ENCODE results near the gene PRCC. TPM values are rescaled to one million over a fixed set of nuclear protein-coding genes. Genes with fewer than 3 reads are reported as not detected.

Gene PRCC
- total and polyA plus RNA-seq, 2 of the 13 experiments (the other 11 are each of a cell fraction or from before 2014, with no cell fraction given), result 24.2 to 40.5 TPM

DNA sequence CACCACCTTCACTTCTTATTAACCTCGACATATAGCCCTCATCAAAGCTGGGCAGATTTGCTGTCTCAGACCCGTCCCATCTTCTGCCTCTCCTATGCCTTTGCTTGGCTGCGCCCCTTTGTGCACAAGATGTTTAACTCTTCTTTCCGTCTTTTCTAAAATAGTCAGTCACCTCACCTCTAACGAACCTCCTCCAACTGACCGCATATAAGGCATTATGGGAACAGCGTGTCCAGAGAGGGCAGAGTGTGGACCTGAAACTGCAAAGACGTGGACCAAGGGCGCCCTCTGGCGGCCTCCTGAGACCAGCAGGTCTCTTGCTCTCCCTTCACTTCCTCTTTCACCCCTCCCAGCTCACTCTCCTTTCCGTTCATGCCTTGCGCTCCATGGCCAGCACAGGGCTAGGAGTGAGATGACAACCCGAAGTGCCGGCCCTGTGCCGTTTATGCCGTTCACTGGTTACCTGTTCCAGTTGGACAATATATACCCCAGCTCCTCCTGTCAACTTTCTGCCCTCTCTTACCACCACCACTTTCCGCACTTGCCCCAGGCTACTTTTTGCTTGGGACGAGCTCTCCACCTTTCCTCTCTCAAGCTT, 41.6 kb upstream of the PRCC start (continued):
- TF ChIP-seq, protein P1, sequence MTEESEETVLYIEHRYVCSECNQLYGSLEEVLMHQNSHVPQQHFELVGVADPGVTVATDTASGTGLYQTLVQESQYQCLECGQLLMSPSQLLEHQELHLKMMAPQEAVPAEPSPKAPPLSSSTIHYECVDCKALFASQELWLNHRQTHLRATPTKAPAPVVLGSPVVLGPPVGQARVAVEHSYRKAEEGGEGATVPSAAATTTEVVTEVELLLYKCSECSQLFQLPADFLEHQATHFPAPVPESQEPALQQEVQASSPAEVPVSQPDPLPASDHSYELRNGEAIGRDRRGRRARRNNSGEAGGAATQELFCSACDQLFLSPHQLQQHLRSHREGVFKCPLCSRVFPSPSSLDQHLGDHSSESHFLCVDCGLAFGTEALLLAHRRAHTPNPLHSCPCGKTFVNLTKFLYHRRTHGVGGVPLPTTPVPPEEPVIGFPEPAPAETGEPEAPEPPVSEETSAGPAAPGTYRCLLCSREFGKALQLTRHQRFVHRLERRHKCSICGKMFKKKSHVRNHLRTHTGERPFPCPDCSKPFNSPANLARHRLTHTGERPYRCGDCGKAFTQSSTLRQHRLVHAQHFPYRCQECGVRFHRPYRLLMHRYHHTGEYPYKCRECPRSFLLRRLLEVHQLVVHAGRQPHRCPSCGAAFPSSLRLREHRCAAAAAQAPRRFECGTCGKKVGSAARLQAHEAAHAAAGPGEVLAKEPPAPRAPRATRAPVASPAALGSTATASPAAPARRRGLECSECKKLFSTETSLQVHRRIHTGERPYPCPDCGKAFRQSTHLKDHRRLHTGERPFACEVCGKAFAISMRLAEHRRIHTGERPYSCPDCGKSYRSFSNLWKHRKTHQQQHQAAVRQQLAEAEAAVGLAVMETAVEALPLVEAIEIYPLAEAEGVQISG (CRISPR knock-in tag; IDR thresholded peaks at IDR 0.05), result peak; percentile 81
- TF ChIP-seq IRF2 (CRISPR knock-in tag; IDR thresholded peaks at IDR 0.05) (peak; percentile 81), ASH2L (IDR thresholded peaks at IDR 0.05; ENCODE audit: insufficient read length, low read depth, low read length) (peak; percentile 26), ZNF782 (CRISPR knock-in tag; IDR thresholded peaks at IDR 0.05; ENCODE audit: borderline replicate concordance) (no peak), NBN (conservative IDR thresholded peaks at IDR 0.05) (no peak), DMAP1 (CRISPR knock-in tag; IDR thresholded peaks at IDR 0.05) (0 out of 2 replicates have a peak, but pooled peaks have one; percentile 30), ZNF703 (CRISPR knock-in tag; IDR thresholded peaks at IDR 0.05; ENCODE audit: borderline replicate concordance) (no peak), ZSCAN30 (CRISPR knock-in tag; IDR thresholded peaks at IDR 0.05) (no peak), RFXANK (CRISPR knock-in tag; IDR thresholded peaks at IDR 0.05) (no peak), YY1 (IDR thresholded peaks at IDR 0.05; ENCODE audit: insufficient read depth, insufficient replicate concordance, low read depth, low read length) (no peak), RBM39 (IDR thresholded peaks at IDR 0.05; ENCODE audit: low read depth, low read length, poor library complexity, severe bottlenecking) (no peak), ZSCAN22 (CRISPR knock-in tag; IDR thresholded peaks at IDR 0.05) (peak; percentile 89), ZNF652 (CRISPR knock-in tag; IDR thresholded peaks at IDR 0.05; ENCODE audit: borderline replicate concordance, low read depth) (no peak), TARDBP (CRISPR knock-in tag; IDR thresholded peaks at IDR 0.05) (peak; percentile 39; the same call in 1 of the 2 replicates), GATAD1 (CRISPR knock-in tag; IDR thresholded peaks at IDR 0.05) (peak; percentile 74), GZF1 (CRISPR knock-in tag; IDR thresholded peaks at IDR 0.05) (0 out of 2 replicates have a peak, but pooled peaks have one; percentile 28), HOXA3 (CRISPR knock-in tag; IDR thresholded peaks at IDR 0.05) (0 out of 2 replicates have a peak, but pooled peaks have one; percentile 48), ZBTB33 (CRISPR knock-in tag; IDR thresholded peaks at IDR 0.05) (peak; percentile 40; the same call in 1 of the 2 replicates), ZNF274 (CRISPR knock-in tag; IDR thresholded peaks at IDR 0.05) (0 out of 2 replicates have a peak, but pooled peaks have one; percentile 37), SALL1 (CRISPR knock-in tag; IDR thresholded peaks at IDR 0.05) (peak; percentile 64; the same call in 1 of the 2 replicates), NFE2L2 (IDR thresholded peaks at IDR 0.05; ENCODE audit: low read length) (no peak), ZSCAN21 (CRISPR knock-in tag; IDR thresholded peaks at IDR 0.05; ENCODE audit: borderline replicate concordance) (no peak)
- TF ChIP-seq, protein P2, sequence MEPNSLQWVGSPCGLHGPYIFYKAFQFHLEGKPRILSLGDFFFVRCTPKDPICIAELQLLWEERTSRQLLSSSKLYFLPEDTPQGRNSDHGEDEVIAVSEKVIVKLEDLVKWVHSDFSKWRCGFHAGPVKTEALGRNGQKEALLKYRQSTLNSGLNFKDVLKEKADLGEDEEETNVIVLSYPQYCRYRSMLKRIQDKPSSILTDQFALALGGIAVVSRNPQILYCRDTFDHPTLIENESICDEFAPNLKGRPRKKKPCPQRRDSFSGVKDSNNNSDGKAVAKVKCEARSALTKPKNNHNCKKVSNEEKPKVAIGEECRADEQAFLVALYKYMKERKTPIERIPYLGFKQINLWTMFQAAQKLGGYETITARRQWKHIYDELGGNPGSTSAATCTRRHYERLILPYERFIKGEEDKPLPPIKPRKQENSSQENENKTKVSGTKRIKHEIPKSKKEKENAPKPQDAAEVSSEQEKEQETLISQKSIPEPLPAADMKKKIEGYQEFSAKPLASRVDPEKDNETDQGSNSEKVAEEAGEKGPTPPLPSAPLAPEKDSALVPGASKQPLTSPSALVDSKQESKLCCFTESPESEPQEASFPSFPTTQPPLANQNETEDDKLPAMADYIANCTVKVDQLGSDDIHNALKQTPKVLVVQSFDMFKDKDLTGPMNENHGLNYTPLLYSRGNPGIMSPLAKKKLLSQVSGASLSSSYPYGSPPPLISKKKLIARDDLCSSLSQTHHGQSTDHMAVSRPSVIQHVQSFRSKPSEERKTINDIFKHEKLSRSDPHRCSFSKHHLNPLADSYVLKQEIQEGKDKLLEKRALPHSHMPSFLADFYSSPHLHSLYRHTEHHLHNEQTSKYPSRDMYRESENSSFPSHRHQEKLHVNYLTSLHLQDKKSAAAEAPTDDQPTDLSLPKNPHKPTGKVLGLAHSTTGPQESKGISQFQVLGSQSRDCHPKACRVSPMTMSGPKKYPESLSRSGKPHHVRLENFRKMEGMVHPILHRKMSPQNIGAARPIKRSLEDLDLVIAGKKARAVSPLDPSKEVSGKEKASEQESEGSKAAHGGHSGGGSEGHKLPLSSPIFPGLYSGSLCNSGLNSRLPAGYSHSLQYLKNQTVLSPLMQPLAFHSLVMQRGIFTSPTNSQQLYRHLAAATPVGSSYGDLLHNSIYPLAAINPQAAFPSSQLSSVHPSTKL (CRISPR knock-in tag; IDR thresholded peaks at IDR 0.05), result peak; percentile 28; the same call in 1 of the 2 replicates
